ENCODE measurements around the gene EYA2. TPM values are rescaled to one million over a fixed set of nuclear protein-coding genes. Genes with fewer than 3 reads are reported as not detected.
A peak's percentile ranks its signal among the peaks of the same experiment; 100 is the strongest.

The EYA2 gene
- total RNA-seq, 1 experiment from 2014 or later, result 0.33 TPM

- H3K27ac ChIP-seq (ENCODE audit: low read length), result no peak overlapping the region
- no peaks in the 10 kb centered on the region for H3K79me2 ChIP-seq (ENCODE audit: low read length)
- no TSS peak for BruUV-seq (replicated peaks)
- POLR2A ChIA-PET (ENCODE audit: unreplicated experiment), result no interaction called here
- H2AFZ ChIP-seq (ENCODE audit: low read length), result no peak overlapping the region
- no peak for ATAC-seq
- intact Hi-C loops (cut with micrococcal nuclease), result no loop called here
- no peaks in the 10 kb centered on the region for H3K9me2 ChIP-seq (replicated peaks; ENCODE audit: low read length)
- H3K36me3 ChIP-seq (ENCODE audit: low read depth, low read length), result no peaks in the 10 kb centered on the region
- no peak for DNase-seq
- H3K4me2 ChIP-seq (ENCODE audit: low read length), result no peak overlapping the region
- no peaks in the 10 kb centered on the region for H3K9me3 ChIP-seq (ENCODE audit: low read length)
- H3K4me3 ChIP-seq (ENCODE audit: low read length), result no peak overlapping the region
- H4K20me1 ChIP-seq (ENCODE audit: low read length), result no peaks in the 10 kb centered on the region
- no peak for TF ChIP-seq EZH2 (IDR thresholded peaks at IDR 0.05; ENCODE audit: low read length, unreplicated experiment)
- TF ChIP-seq, protein P1, sequence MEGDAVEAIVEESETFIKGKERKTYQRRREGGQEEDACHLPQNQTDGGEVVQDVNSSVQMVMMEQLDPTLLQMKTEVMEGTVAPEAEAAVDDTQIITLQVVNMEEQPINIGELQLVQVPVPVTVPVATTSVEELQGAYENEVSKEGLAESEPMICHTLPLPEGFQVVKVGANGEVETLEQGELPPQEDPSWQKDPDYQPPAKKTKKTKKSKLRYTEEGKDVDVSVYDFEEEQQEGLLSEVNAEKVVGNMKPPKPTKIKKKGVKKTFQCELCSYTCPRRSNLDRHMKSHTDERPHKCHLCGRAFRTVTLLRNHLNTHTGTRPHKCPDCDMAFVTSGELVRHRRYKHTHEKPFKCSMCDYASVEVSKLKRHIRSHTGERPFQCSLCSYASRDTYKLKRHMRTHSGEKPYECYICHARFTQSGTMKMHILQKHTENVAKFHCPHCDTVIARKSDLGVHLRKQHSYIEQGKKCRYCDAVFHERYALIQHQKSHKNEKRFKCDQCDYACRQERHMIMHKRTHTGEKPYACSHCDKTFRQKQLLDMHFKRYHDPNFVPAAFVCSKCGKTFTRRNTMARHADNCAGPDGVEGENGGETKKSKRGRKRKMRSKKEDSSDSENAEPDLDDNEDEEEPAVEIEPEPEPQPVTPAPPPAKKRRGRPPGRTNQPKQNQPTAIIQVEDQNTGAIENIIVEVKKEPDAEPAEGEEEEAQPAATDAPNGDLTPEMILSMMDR (conservative IDR thresholded peaks at IDR 0.05; ENCODE audit: low read depth, low read length), result no peak
- TF ChIP-seq EZH2phosphoT487 (IDR thresholded peaks at IDR 0.05; ENCODE audit: borderline replicate concordance, low read length), result no peak
- H3F3A ChIP-seq (ENCODE audit: low read length, unreplicated experiment), result no peaks in the 10 kb centered on the region
- no peak overlapping the region for H3K9ac ChIP-seq (ENCODE audit: low read length)
- H3K27me3 ChIP-seq (ENCODE audit: low read length), result peaks cover 3% of the 10 kb centered on the region; the same call in 1 of the 2 replicates
- H3K4me1 ChIP-seq (ENCODE audit: insufficient read depth, low read length), result 0 out of 2 replicates have a peak, but pooled peaks cover 3% of the 10 kb centered on the region
- CTCF ChIA-PET, result no interaction called here
Observed at GRCh38 chr20:47031821-47032220, 137.2 kb downstream of the EYA2 start.

- H3F3A ChIP-seq (ENCODE audit: low read length, unreplicated experiment), result no peaks in the 10 kb centered on the region
- no peak overlapping the region for H3K27ac ChIP-seq (ENCODE audit: low read length)
- ATAC-seq, result no peak
- H2AFZ ChIP-seq (ENCODE audit: low read length), result no peak overlapping the region
- H3K79me2 ChIP-seq (ENCODE audit: low read length), result no peaks in the 10 kb centered on the region
- no peaks in the 10 kb centered on the region for H3K36me3 ChIP-seq (ENCODE audit: low read depth, low read length)
- no peaks in the 10 kb centered on the region for H3K9me2 ChIP-seq (replicated peaks; ENCODE audit: low read length)
- H3K4me1 ChIP-seq (ENCODE audit: insufficient read depth, low read length), result 0 out of 2 replicates have a peak, but pooled peaks cover 3% of the 10 kb centered on the region
- no peaks in the 10 kb centered on the region for H4K20me1 ChIP-seq (ENCODE audit: low read length)
- H3K4me2 ChIP-seq (ENCODE audit: low read length), result no peak overlapping the region
- POLR2A ChIA-PET (ENCODE audit: unreplicated experiment), result interaction anchor here (0.6 kb wide), 1 partner anchor 90 kb away, joined by 3 read pairs; no protein-coding TSS in a partner anchor
- TF ChIP-seq EZH2 (IDR thresholded peaks at IDR 0.05; ENCODE audit: low read length, unreplicated experiment) (no peak), EZH2phosphoT487 (IDR thresholded peaks at IDR 0.05; ENCODE audit: borderline replicate concordance, low read length) (no peak)
- TF ChIP-seq, protein P1 (conservative IDR thresholded peaks at IDR 0.05; ENCODE audit: low read depth, low read length), result no peak
- DNase-seq, result peak; percentile 39
- no peaks in the 10 kb centered on the region for H3K9me3 ChIP-seq (ENCODE audit: low read length)
- no peak overlapping the region for H3K4me3 ChIP-seq (ENCODE audit: low read length)
- CTCF ChIA-PET, result no interaction called here
- intact Hi-C loops (cut with micrococcal nuclease), result no loop called here
- H3K9ac ChIP-seq (ENCODE audit: low read length), result no peak overlapping the region
- H3K27me3 ChIP-seq (ENCODE audit: low read length), result peaks cover 3% of the 10 kb centered on the region; the same call in 1 of the 2 replicates
- no TSS peak for BruUV-seq (replicated peaks)
Observed at GRCh38 chr20:47032933-47033578, 138.4 kb downstream of the EYA2 start.

DNA sequence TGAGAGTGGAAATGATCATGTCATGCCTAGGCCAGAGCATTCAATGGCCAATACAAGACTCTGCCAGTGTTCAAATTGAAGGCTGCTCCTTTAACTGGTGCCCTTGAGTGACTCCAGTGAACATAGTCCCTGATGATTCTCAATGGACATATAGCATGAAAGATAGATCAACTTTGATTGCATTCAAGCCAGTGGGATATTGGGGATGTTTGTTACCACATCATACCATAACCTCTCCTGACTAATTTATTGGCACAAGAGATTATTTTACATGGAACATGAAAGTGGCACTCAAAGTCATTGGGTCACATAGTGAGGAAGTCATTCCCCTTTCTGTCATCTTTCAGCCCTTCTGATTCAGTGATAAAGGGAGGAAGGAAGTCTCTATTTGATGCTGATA, 139.0 kb downstream of the EYA2 start:
- no peaks in the 10 kb centered on the region for H3K79me2 ChIP-seq (ENCODE audit: low read length)
- ATAC-seq, result no peak
- no peak overlapping the region for H3K9ac ChIP-seq (ENCODE audit: low read length)
- H3K4me3 ChIP-seq (ENCODE audit: low read length), result no peak overlapping the region
- no peaks in the 10 kb centered on the region for H3F3A ChIP-seq (ENCODE audit: low read length, unreplicated experiment)
- H3K4me1 ChIP-seq (ENCODE audit: insufficient read depth, low read length), result 0 out of 2 replicates have a peak, but pooled peaks cover 3% of the 10 kb centered on the region
- no TSS peak for BruUV-seq (replicated peaks)
- no peaks in the 10 kb centered on the region for H3K9me3 ChIP-seq (ENCODE audit: low read length)
- H3K9me2 ChIP-seq (replicated peaks; ENCODE audit: low read length), result no peaks in the 10 kb centered on the region
- no peak overlapping the region for H3K4me2 ChIP-seq (ENCODE audit: low read length)
- no peak for DNase-seq
- POLR2A ChIA-PET (ENCODE audit: unreplicated experiment), result no interaction called here
- no peaks in the 10 kb centered on the region for H3K36me3 ChIP-seq (ENCODE audit: low read depth, low read length)
- peaks cover 3% of the 10 kb centered on the region; the same call in 1 of the 2 replicates for H3K27me3 ChIP-seq (ENCODE audit: low read length)
- no peak overlapping the region for H3K27ac ChIP-seq (ENCODE audit: low read length)
- no peaks in the 10 kb centered on the region for H4K20me1 ChIP-seq (ENCODE audit: low read length)
- TF ChIP-seq EZH2phosphoT487 (IDR thresholded peaks at IDR 0.05; ENCODE audit: borderline replicate concordance, low read length), result no peak
- no peak for TF ChIP-seq EZH2 (IDR thresholded peaks at IDR 0.05; ENCODE audit: low read length, unreplicated experiment)
- TF ChIP-seq, protein P1 (conservative IDR thresholded peaks at IDR 0.05; ENCODE audit: low read depth, low read length), result no peak
- no peak overlapping the region for H2AFZ ChIP-seq (ENCODE audit: low read length)
- intact Hi-C loops (cut with micrococcal nuclease), result no loop called here
- CTCF ChIA-PET, result no interaction called here
